Gastroesophageal sphincter (tissue), 3 donors: ENCODE measurements around the gene PTK7.

Source experiments
- EP300 ChIP-seq: sonication (generic); formaldehyde crosslinking; IDR thresholded peaks from one replicate; pipeline ENCODE4 v1.6.1; 2017; ENCODE audit warnings: antibody characterized with exemption, mild to moderate bottlenecking
- POLR2A ChIP-seq, 2 donors: fragments of 450-650 bp; IDR thresholded peaks; one replicate each; pipeline ENCODE4 v1.6.1; 2017; ENCODE audit warnings: antibody characterized with exemption in 2 of 2, mild to moderate bottlenecking in 2 of 2, moderate library complexity in 1 of 2
- POLR2AphosphoS5 ChIP-seq: sonication (generic); formaldehyde crosslinking; IDR thresholded peaks from one replicate; pipeline ENCODE4 v1.6.1; 2017; ENCODE audit warnings: antibody characterized with exemption
- TF ChIP-seq, protein P1 (sequence below), 4 experiments: fragments of 200-600 bp in 2 of 4; fragments of 450-650 bp in 2 of 4; sonication (generic) in 1 of 4; IDR thresholded peaks; one replicate each; pipeline ENCODE4 v1.5.1; 2017 to 2019; ENCODE audit warnings: antibody characterized with exemption in 4 of 4, mild to moderate bottlenecking in 2 of 4, moderate library complexity in 2 of 4

DNA sequence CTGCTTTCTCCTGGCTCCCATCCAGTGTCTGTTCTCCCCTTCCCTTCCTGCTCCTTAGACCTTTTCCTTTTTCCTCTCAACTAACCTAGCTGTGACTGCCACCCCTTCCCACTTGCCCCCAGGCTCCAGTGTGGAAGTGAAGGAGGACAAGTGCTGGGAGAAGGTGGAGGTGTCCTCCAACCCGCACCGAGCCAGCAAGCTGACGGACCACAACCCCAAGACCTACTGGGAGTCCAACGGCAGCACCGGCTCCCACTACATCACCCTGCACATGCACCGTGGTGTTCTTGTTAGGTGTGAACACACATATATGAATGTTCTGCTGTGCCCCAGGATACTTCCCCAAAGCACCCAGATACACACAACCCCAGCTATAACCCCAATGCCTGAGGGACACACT, 124.4 kb downstream of the PTK7 start:
- TF ChIP-seq POLR2AphosphoS5 (no peak), EP300 (no peak), POLR2A (IDR thresholded peaks at IDR 0.05) (no peak)
- TF ChIP-seq, protein P1, sequence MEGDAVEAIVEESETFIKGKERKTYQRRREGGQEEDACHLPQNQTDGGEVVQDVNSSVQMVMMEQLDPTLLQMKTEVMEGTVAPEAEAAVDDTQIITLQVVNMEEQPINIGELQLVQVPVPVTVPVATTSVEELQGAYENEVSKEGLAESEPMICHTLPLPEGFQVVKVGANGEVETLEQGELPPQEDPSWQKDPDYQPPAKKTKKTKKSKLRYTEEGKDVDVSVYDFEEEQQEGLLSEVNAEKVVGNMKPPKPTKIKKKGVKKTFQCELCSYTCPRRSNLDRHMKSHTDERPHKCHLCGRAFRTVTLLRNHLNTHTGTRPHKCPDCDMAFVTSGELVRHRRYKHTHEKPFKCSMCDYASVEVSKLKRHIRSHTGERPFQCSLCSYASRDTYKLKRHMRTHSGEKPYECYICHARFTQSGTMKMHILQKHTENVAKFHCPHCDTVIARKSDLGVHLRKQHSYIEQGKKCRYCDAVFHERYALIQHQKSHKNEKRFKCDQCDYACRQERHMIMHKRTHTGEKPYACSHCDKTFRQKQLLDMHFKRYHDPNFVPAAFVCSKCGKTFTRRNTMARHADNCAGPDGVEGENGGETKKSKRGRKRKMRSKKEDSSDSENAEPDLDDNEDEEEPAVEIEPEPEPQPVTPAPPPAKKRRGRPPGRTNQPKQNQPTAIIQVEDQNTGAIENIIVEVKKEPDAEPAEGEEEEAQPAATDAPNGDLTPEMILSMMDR (IDR thresholded peaks at IDR 0.05), result no peak
